HepG2 (cell line): ENCODE results near the gene FXYD6. TPM values are rescaled to one million over a fixed set of nuclear protein-coding genes. Genes with fewer than 3 reads are reported as not detected.
A peak's percentile ranks its signal among the peaks of the same experiment; 100 is the strongest.

ENCODE experiments used
- AGO1 ChIP-seq: fragments of 200-400 bp; formaldehyde crosslinking; IDR thresholded peaks from 2 replicates; pipeline ENCODE4 v1.6.1; 2017; ENCODE audit warnings: mild to moderate bottlenecking, low read depth, low read length, moderate library complexity; ENCODE audit not compliant: poor library complexity, severe bottlenecking
- AGO2 ChIP-seq: fragments of 200-400 bp; formaldehyde crosslinking; optimal IDR thresholded peaks from 2 replicates; pipeline ENCODE3; 2017; ENCODE audit warnings: mild to moderate bottlenecking, low read depth, low read length, moderate library complexity
- ATRX ChIP-seq: sonication (generic); formaldehyde crosslinking; IDR thresholded peaks from 2 replicates; pipeline ENCODE4 v1.4.0; 2020; ENCODE audit warnings: missing genetic modification reagents, borderline replicate concordance
- BCL3 ChIP-seq: sonication (generic); formaldehyde crosslinking; IDR thresholded peaks from 2 replicates; pipeline ENCODE4 v1.5.1; 2020; ENCODE audit warnings: mild to moderate bottlenecking, missing genetic modification reagents, moderate library complexity
- CSRNP1 ChIP-seq: sonication (generic); formaldehyde crosslinking; IDR thresholded peaks from 2 replicates; pipeline ENCODE4 v1.8.1; 2023; ENCODE audit warnings: mild to moderate bottlenecking, missing genetic modification reagents
- FOXO1 ChIP-seq: sonication (generic); formaldehyde crosslinking; IDR thresholded peaks from 2 replicates; pipeline ENCODE4 v1.4.0; 2020; ENCODE audit warnings: missing genetic modification reagents
- HNF1A ChIP-seq, 2 experiments: sonication (generic) in 1 of 2; formaldehyde crosslinking in 1 of 2; IDR thresholded peaks; 2 replicates each; pipeline versions ENCODE4 v1.4.0 to v1.6.1; 2016 to 2020; ENCODE audit warnings: borderline replicate concordance in 1 of 2, low read depth in 1 of 2, mild to moderate bottlenecking in 1 of 2, missing genetic modification reagents in 1 of 2
- NPAS2 ChIP-seq: sonication (generic); formaldehyde crosslinking; IDR thresholded peaks from 2 replicates; pipeline ENCODE4 v1.8.0; 2022; ENCODE audit warnings: mild to moderate bottlenecking, missing genetic modification reagents, borderline replicate concordance
- SOX5 ChIP-seq: IDR thresholded peaks from 2 replicates; pipeline ENCODE4 v1.6.1; 2016; ENCODE audit warnings: borderline replicate concordance
- ZBTB7B ChIP-seq: sonication (generic); formaldehyde crosslinking; IDR thresholded peaks from 2 replicates; pipeline ENCODE4 v1.4.0; 2020; ENCODE audit warnings: missing genetic modification reagents
- ZNF296 ChIP-seq: sonication (generic); formaldehyde crosslinking; conservative IDR thresholded peaks from 2 replicates; pipeline ENCODE4 v1.5.0; 2020; ENCODE audit warnings: mild to moderate bottlenecking, missing genetic modification reagents
- ZNF460 ChIP-seq: sonication (generic); formaldehyde crosslinking; IDR thresholded peaks from 2 replicates; pipeline ENCODE4 v1.5.1; 2020; ENCODE audit warnings: missing genetic modification reagents, mild to moderate bottlenecking, borderline replicate concordance
- ZNF530 ChIP-seq: sonication (generic); formaldehyde crosslinking; IDR thresholded peaks from 2 replicates; pipeline ENCODE4 v1.5.0; 2020; ENCODE audit warnings: low read depth, mild to moderate bottlenecking, missing genetic modification reagents
- ZNF567 ChIP-seq: sonication (generic); formaldehyde crosslinking; IDR thresholded peaks from 2 replicates; pipeline ENCODE4 v1.8.1; 2023; ENCODE audit warnings: mild to moderate bottlenecking, missing genetic modification reagents, borderline replicate concordance
- ZNF580 ChIP-seq: IDR thresholded peaks from 2 replicates; pipeline ENCODE4 v1.6.1; 2016; ENCODE audit warnings: low read depth, borderline replicate concordance
- ZNF687 ChIP-seq: sonication (generic); formaldehyde crosslinking; IDR thresholded peaks from 2 replicates; pipeline ENCODE4 v1.5.1; 2020; ENCODE audit warnings: mild to moderate bottlenecking, missing genetic modification reagents, moderate library complexity
- ZNF777 ChIP-seq: sonication (generic); formaldehyde crosslinking; IDR thresholded peaks from 2 replicates; pipeline ENCODE4 v1.4.0; 2020; ENCODE audit warnings: missing genetic modification reagents
- polyA plus RNA-seq, 8 experiments: library from polyadenylated mRNA; depleted of rRNA in 3 of 8; stranded (reverse) in 7 of 8; unstranded in 1 of 8; fragments of >200 nt; fragmentation: Illumina TruSeq in 4 of 8; extraction: Trizol in 4 of 8; gene quantifications; 2 replicates each; pipeline versions ENCODE4 v1.2.1 to v1.2.3, GENCODE V29; 2011 to 2016; ENCODE audit warnings: low read depth in 4 of 8, missing spikeins in 1 of 8, mixed read lengths in 1 of 8; ENCODE audit not compliant: insufficient read depth in 1 of 8
- total RNA-seq, 5 experiments: library from RNA; depleted of rRNA; stranded (reverse); fragments of >200 nt; fragmentation: Illumina TruSeq; extraction: Trizol; gene quantifications; 2 replicates each; pipeline ENCODE4 v1.2.3, GENCODE V29; 2016; ENCODE audit warnings: low read depth in 1 of 5

Gene FXYD6
- total and polyA plus RNA-seq, 2 of the 13 experiments (the other 11 are each of a cell fraction or from before 2014, with no cell fraction given) = not detected

- TF ChIP-seq HNF1A (IDR thresholded peaks at IDR 0.05; ENCODE audit: low read depth) (peak; percentile 48; the same call in 1 of the 2 replicates), HNF1A (CRISPR knock-in tag; IDR thresholded peaks at IDR 0.05; ENCODE audit: borderline replicate concordance) (no peak; the same call in 1 of the 2 replicates), ZNF530 (CRISPR knock-in tag) (no peak), AGO1 (peak; percentile 92), NPAS2 (CRISPR knock-in tag) (no peak), AGO2 (peak; percentile 6), ZNF777 (CRISPR knock-in tag) (no peak), ZNF460 (no peak), CSRNP1 (CRISPR knock-in tag) (no peak), ZNF580 (no peak), ZNF296 (CRISPR knock-in tag) (no peak), ZBTB7B (CRISPR knock-in tag) (no peak), ZNF567 (CRISPR knock-in tag) (no peak), ZNF687 (peak; percentile 32; the same call in 1 of the 2 replicates), ATRX (CRISPR knock-in tag) (no peak), FOXO1 (CRISPR knock-in tag) (no peak), SOX5 (CRISPR knock-in tag) (peak; percentile 55; the same call in 1 of the 2 replicates), BCL3 (CRISPR knock-in tag) (no peak)
These were observed 61.6 kb downstream of the FXYD6 start (continued) for GRCh38 chr11:117814766-117815261.
